ENCODE data around the gene SRI.
"Not testable (repeated sequence)": the region's sequence is repeated elsewhere in the genome, so short reads cannot be mapped to it uniquely, and the experiment has no call there.

The SRI gene, protein sequence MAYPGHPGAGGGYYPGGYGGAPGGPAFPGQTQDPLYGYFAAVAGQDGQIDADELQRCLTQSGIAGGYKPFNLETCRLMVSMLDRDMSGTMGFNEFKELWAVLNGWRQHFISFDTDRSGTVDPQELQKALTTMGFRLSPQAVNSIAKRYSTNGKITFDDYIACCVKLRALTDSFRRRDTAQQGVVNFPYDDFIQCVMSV

DNA sequence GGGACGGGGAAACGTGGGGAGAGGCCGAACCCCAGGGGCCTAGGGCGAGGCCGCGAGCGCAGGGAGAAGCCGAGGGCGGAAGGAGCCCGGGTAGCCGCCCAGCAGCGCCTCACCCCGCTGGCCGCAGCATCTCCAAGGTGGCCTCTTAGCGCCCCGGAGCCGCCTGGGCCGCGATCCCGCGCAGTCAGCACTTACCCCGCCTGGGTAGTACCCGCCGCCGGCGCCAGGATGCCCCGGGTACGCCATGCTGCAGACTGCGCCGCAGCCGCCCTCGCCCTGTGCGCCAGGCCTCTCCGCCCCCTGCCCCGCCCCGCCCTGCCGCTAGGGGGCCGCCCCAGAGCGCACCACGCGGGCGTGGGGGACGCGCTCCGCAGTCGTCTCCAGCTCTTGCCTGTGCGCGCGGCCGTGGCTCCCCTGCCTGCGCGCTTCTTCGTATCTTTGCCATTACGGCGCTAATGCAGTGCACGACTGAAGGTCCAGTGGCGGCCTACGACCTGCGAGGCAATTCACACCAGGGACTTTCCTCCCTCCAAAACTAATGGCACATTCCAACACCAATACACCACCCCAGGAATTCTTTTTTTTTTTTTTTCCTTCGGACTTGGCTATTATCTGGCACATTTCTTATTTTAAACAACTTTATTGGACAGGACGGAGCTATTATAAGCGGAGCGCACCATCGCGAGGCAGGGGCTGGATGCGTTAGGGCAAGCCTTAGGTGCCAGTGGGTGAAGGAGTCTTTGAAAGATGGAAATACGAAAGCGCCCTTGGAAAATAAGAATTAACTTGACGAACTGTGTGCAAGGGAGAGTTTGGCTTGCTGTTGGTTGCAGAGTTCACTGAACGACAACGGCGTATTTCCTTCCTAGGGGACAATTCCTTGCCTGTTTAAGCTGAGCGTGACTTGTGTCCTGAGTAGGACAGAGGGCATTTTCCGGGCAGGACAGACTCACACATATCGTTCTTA, at the start of gene SRI:
SRI (minus strand) TSS at position 258 of the 967 bp plus-strand sequence; CDS start at position 246, 12 bp downstream.
- peak; percentile 75 for DNase-seq

DNA sequence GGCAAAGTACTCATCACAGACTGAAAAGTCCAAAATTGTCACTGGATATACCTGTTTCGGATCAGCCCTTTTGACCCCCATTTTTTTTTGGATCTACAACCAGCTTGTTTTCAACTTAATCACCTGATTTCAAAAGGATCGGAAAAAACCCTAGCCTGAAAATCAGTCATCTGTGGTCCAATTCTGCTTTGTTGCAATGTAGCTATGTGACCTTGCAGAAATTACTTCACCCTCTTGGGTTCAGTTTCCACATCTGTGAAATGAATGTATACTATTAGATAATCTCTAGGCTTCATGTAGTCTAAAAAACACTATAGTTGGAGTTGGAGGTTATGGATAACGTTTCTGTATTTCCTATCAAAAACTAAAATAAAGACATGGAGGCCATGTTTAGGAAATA, 49.7 kb upstream of the SRI start:
- no peak for DNase-seq

DNA sequence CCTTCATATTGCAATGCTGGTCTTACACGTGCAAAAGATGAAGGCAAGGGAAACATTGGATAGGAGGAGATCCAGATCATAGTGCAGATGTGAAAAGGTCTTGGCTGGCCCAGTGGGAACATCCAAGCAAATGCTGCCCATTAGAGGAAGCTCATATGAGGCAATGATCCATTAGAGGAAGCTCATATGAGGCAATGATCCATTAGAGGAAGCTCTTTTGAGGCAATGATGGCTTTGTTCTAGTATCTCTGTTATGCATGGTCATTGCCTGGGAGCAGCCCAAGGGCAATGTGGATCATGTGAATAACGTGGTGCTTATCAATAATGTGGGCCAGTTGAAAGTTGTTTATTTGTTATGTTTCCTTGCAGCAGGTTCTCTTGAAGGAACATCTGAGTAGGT, 49.0 kb upstream of the SRI start:
- DNase-seq, result no peak

DNA sequence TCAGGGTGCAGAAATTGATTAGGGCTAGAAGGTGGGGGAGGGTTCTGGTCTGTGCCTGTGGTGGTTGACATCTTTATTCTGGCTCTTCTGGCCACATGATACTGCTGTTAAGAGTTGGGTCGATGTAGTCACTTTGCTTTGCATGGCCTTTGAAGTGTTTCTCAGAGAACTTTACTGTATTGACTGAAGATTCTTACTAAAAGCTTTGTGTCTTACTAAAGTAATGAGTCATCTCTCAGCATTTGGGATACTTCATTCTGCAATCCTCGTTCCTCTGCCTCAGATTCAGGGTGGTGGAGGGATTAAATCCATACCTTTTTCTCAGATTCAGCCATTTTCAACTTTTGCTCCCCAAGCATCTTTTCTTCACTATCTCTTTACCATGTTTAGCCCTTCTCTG, 48.2 kb upstream of the SRI start:
- no peak for DNase-seq

DNA sequence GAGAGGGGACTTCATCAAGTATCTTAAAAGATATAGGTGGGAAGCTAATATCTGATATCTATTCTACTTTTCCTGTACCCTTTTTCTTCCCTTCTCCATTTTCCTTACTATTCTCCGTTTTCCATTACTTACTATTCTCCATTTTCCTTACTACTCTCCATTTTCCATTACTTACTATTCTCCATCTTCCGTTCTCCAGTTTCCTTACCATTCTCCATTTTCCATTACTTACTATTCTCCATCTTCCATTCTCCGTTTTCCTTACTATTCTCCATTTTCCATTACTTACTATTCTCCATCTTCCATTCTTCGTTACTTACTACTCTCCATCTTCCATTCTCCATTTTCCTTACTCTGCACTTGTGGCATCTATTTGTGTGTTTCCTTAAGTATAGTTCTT, 47.6 kb upstream of the SRI start:
- DNase-seq, result no peak

DNA sequence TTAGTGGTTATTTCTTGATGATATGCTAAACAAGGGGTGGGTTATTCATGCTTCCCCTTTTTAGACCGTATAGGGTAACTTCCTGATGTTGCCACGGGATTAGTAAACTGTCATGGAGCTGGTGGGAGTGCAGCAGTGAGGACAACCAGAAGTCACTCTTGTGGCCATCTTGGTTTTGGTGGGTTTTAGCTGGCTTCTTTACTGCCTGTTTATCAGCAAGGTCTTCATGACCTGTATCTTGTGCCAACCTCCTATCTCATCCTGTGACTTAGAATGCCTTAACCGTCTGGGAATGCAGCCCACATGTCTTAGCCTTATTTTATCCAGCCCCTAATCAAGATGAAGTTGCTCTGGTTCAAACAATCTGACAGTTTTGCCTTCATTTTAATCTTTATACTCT, 45.1 kb upstream of the SRI start:
- DNase-seq, result not testable (repeated sequence)

DNA sequence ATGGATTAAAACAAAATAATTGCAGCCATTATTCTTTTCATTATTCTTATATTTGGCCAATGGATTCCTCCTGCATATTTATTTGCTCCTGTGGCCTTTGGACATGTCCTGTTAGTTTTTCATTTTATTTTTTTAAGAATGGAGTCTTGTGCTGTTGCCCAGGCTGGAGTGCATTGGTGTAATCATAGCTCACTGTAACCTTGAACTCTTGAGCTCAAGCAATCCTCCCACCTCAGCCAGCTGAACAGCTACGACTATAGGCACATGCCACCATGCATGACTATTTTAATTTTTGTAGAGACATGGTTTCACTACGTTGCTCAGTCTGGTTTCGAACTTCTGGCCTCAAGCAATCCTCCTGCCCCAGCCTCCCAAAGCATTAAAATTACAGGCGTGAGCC, 42.7 kb upstream of the SRI start:
- no peak for DNase-seq

DNA sequence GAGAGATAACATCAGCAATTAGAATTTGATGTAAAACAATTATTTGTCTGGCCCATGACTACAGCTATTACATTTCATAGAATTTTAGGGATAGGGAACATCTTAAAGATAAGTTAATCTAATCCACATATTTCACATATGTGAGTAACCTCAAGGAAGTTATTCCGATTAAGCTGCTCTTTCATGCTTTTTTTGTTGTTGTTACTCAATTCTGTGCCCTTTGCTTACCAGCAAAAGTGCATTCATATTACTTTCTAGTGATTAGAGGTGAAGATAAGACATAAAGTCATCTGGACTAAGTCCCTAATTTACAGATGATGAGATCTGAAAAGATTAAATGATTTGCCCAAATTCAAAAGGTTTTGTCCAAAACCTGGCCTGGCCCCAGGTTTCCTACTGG, 40.9 kb upstream of the SRI start:
- DNase-seq, result no peak

DNA sequence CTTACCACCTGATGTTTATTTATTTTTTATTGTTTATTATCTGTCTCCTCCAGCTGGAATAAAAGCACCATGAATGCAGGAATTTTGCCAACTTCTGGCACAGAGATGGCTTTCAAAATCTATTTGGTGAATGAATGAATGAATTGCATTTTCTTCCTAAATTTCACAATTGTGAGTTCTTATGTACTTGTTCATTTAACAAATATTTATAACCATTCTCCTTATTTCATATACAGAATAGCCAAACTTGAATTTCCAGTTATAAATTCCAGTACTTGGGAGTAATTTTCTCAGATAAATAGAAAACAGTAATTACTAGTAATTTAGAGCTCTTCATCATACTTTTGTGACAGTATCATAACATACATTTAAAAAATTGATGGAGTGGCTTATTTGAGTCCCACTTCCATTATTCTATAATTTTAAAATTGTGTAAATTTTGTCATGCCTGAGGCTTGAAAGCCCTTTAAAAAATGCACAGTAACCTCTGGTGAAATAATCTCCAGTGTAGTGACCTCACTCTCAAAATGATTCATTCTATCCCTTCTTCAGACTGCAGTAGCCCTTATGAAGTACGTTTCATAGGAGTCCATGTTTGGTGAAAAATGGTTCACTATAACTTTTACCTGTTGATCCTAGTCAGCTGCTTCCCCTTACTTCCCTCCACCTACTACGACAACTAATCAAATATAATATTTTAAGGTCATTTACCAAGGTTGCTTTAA, 40.0 kb upstream of the SRI start:
- DNase-seq, result no peak

DNA sequence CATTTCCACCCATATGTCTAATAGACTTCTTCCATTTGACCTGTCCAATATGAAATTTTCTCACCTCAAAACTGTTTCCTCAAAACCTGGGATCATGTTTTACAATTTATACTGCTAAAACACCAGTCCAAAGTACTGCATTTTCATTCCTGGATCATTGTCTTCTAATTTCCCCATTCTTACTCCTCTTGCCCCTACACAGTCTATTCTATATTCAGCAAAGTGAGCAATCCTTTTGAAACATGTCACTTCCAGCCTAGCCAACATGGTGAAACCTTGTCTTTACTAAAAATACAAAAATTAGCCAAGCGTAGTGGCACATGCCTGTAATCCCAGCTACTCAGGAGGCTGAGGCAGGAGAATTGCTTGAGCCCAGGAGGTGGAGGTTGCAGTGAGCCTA, 38.5 kb upstream of the SRI start:
- not testable (repeated sequence) for DNase-seq

DNA sequence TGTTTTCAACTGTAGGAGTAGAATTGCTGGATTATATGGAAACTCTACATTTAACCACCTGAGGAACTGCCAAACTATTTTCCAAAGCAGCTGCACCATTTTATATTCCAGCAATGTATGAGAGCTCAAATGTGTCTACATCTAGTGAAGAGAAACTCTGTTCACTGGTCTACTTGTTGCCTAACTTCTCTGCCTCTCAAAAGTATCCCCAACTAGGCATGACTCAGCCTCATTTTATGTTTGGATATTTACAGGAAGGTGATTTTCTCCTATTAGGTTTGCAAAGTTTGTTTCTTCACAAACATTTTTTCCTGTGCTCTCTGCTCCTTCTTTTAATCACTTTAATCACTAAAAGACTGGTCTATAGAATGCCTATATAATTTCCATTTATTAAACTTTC, 37.1 kb upstream of the SRI start:
- no peak for DNase-seq

DNA sequence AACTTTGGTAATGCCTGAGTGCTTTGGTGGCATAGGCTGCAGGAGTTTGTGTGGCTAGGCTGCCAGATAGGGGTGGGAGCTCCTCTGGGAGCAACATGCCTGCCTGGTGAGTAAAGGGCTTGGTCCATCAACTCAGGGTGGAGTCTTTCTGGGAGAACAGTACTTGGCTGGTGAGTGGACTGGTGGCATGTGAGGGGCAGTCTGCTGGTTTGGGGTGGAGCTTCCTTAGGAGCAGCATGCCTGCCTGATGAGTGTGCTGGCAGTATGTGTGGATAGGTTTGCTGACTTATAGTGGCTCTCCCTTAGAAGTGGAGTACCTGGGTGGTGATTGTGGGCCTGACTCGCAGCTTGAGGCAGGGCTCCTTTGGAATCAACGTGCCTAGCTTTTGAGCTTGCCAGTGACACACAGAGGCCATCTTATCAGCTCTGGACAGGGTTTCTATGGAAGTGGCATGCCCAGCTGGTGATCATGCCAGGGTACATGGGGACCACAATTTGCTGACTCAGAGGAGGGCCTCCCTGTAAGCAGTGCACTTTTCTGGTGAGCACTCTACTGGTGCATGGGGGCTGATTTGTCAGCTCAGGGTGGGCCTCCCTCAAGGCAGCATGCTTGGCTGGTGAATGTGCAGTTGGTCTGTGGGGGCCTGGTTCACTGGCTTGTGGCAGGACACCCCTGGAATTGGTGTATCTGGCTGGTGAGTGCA, 35.0 kb upstream of the SRI start:
- no peak for DNase-seq

DNA sequence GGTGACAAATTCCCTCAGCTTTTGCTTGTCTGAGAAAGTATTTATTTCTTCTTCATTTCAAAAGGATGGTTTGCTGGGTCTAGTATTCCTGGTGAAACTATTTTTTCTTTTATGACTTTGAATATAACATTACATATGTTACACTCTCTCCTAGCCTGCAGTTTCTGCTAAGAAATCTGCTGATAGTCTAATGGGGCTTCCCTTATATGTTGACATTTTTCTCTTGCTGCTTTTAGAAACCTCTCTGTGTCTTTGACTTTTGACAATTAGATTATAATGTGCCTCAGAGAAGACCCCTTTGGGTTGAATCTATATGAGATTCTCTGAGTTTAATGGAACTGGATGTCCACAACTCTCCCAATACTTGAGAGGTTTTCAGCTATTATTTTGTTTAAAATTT, 33.8 kb upstream of the SRI start:
- DNase-seq, result no peak

DNA sequence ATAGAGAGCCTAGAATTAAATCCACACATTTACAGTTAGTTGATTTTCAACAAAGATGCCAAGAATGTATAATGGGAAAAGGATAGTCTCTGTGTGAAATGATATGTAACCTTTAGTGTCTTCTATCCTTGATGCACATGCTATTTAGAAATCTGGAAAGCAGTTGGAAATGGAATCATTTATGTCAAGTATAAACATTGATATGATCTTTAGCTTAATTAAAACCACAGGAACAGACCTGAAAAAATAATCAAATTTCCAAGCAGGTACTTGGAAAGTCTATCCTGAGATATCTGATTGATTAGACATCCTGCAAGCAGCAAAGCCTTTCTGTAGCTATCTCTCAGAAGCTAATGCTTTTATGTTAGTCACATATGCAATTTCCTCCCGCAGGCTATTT, 24.4 kb upstream of the SRI start:
- DNase-seq, result no peak

DNA sequence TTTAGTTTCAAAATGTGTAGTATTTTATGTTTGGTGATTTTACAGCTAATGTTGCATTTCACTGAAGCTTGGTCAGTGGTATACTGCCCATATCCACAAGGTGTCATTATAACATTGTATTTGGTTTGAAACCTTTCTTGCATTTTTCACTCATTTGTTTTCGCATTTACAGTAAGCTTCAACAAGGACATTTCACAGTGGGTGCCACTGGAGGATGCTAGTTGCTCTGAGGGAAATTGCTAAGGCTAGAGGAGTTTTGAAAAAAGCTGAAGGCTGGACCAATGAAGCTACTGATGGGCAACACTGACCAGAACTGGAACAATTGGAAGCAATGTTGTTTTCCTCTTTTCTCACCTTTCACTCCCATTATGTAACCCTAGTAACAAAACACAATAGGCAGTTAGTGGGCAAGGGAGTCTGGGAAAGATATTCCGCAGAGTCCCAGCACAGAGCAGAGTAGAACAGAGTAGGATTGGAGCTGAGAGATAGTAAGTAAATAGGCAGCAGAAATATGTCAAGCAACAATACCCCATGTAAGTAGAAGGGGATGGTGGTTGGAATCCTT, 23.6 kb upstream of the SRI start:
- peak; percentile 61 for DNase-seq

DNA sequence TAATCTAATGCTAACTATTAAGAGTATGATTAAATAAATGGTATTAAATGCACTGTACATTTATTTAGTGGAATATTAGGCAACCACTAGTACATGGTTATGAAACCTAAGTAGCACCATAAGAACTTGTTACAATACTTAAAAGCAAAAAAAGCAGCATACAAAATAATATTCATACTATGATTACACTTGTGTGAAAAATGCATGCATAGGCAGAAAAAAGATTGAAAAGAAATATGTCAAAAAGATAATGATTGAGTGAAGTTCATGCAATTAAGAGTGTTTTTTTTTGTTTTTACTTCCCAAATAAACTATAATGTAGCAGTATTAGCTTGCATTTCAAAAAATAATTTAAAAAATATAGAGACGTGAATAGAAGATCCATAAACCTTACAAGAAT, 20.0 kb upstream of the SRI start:
- DNase-seq, result no peak

DNA sequence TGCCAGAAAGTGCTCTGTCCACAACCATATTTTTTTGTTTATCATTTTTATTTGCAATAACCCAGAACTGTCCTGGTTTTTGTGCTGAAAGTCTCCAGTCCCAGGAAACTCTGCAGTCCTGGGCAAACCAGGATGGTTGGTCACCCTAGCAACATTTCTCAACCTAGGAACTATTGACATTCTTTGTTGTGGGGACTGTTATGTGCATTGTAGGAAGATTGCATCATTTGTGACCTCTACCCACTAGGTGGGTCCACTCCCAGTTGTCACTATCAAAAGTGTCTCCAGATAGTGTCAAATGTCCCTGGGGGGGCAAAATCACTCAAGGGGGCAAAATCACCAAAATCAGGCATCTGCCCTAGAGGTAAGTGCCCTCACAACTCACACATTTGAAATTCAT, 14.0 kb upstream of the SRI start:
- DNase-seq, result no peak

DNA sequence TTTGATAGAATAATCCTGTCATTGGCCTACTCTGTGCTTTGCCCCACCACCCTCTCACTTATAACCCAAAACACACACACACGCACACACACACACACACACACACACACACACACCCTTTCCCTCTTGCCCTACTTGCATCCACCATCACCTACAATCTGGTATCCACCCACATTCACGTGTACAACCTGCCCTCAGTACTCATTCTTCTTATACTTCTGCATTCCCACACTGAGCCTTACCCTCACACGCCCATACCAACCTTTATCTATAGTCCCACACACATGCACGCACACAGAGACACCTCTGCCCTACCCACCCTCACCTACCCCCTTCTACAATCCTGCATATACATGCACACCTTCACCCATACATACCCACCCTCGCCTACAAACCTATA, 10.8 kb upstream of the SRI start:
- DNase-seq, result no peak

DNA sequence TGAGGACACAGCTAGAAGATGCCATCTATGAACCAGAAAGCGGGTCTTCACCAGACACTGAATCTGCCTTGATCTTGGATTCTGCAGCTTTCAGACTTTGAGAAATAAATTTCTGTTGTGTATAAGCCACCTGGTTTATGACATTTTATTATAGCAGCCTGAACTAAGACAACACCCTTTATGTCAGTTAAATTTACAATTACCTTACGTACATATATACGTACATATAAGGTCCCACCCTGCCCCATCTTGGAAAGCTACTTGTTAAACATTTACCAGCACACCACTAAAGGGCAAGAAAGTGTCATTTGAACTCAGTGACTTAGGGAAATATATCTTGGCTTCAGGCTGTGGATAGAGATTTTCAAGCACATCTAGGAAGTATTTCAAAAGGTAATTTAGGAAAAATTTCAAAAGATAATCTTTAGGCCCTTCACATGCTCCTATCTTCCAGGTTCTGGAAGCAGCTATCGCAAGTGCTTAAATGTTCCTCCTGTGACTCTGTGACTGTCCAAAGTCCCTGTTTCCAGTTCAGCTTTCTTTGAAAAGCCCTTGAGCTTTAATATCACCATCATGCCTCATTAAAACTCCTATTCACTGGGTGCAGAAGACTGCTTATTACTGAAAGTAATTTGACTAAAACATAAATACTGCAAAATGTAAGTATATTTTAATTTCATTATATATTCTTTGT, 9.6 kb upstream of the SRI start:
- no peak for DNase-seq

DNA sequence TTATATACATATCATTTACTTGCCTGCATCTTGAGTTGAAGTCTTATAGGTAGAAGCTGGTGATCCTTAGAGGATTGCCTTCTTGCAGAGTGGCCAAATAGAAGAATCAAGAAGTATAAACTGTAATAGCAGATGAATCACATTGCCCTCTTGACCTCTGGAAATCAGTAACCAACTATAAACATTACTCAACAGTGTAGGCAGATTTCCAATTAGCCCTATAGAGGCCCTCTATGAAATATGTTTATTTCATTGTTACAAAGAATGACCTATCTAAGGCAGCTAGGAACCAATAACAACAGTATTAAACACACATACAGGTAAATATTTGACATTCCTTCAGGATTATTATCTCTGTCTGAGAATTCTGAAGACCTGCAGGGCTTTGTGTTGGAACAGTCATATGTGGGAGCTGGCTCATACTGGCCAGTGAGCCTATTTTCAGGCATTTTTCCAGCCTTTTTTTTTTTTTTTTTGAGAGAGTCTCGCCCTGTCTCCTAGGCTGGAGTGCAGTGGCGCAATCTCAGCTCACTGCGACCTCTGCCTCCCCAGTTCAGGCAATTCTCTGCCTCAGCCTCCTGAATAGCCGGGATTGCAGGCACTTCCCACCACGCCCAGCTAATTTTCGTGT, 7.2 kb upstream of the SRI start:
- DNase-seq, result no peak

DNA sequence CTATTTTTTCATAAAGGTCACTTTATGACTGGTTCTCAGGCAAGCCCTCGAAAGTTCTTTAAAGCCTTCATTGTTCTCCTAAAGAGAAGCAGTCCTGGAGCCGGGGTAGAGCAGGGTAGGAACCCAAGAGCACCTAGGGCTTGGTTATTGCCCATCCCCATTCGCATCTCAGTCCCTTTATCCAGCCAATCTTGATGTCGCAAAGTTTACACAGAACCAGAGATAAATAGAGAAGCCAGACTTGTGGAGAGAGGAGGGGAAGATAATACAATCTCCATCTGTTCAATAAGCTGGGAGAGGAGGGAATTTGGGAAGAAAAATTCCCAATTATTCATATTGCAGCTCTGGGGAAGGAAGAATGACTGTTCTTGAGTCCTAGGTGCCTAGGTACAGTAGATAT, 6.4 kb upstream of the SRI start:
- no peak for DNase-seq

All from COR-L47 (cell line).